RWPE2 (cell line): ENCODE data around the gene DEPDC5.

Source experiments
- ATAC-seq: fragments of 200-7000 bp; cut with Tn5 transposase; 3 replicates; pipeline ENCODE4 v1.9.1; 2021; ENCODE audit warnings: low read depth
- DNase-seq: peaks from one replicate; pipeline ENCODE4 v3.0.0-alpha.2; 2020; ENCODE audit warnings: low spot score
- H3K27ac ChIP-seq: fragments of 450-650 bp; 2 replicates; pipeline ENCODE4 v1.5.1; 2017; ENCODE audit warnings: mild to moderate bottlenecking; ENCODE audit not compliant: poor library complexity, severe bottlenecking
- H3K27me3 ChIP-seq: fragments of 250-450 bp; sonication (Bioruptor Pico); 2 replicates; pipeline ENCODE4 v1.5.1; 2021; ENCODE audit warnings: mild to moderate bottlenecking, moderate library complexity; ENCODE audit not compliant: insufficient read depth, poor library complexity, severe bottlenecking
- H3K36me3 ChIP-seq: fragments of 250-450 bp; sonication (Bioruptor Pico); 2 replicates; pipeline ENCODE4 v1.5.1; 2020; ENCODE audit warnings: low read depth, mild to moderate bottlenecking, moderate library complexity
- H3K4me1 ChIP-seq: fragments of 250-450 bp; sonication (Bioruptor Pico); 2 replicates; pipeline ENCODE4 v1.5.1; 2021; ENCODE audit warnings: mild to moderate bottlenecking, moderate library complexity; ENCODE audit not compliant: insufficient read depth, poor library complexity, severe bottlenecking
- H3K4me3 ChIP-seq: fragments of 250-450 bp; sonication (Bioruptor Pico); 2 replicates; pipeline ENCODE4 v1.5.1; 2021; ENCODE audit warnings: mild to moderate bottlenecking, moderate library complexity; ENCODE audit not compliant: severe bottlenecking
- H3K9me3 ChIP-seq: fragments of 250-450 bp; sonication (Bioruptor Pico); 2 replicates; pipeline ENCODE4 v1.5.1; 2021; ENCODE audit warnings: mild to moderate bottlenecking, moderate library complexity; ENCODE audit not compliant: severe bottlenecking
- CTCF ChIP-seq: fragments of 450-650 bp; IDR thresholded peaks from one replicate; pipeline ENCODE4 v1.5.1; 2017; ENCODE audit warnings: mild to moderate bottlenecking, moderate library complexity; ENCODE audit not compliant: poor library complexity, severe bottlenecking

The DEPDC5 gene

GRCh38 chr22:31882971-31883370, 129.2 kb downstream of the DEPDC5 start:
- no peak for ATAC-seq
- DNase-seq: no peak
- Histone ChIP-seq H3K4me1 (no peaks in the 10 kb centered on the region), H3K4me3 (no peak overlapping the region), H3K27me3 (no peaks in the 10 kb centered on the region), H3K27ac (no peak overlapping the region), H3K36me3 (no peaks in the 10 kb centered on the region), H3K9me3 (no peaks in the 10 kb centered on the region)
- no peak for TF ChIP-seq CTCF

GRCh38 chr22:31883989-31884388, 130.2 kb downstream of the DEPDC5 start:
- DNase-seq (no peak), ATAC-seq (no peak)

GRCh38 chr22:31891366-31892079, 137.7 kb downstream of the DEPDC5 start:
- H3K4me1 ChIP-seq: no peaks in the 10 kb centered on the region
- H3K27ac ChIP-seq: no peak overlapping the region
- DNase-seq (no peak), ATAC-seq (no peak)
- no peaks in the 10 kb centered on the region for H3K27me3 ChIP-seq
- H3K4me3 ChIP-seq: no peak overlapping the region
- H3K36me3 ChIP-seq: peaks cover 8% of the 10 kb centered on the region; the same call in 1 of the 2 replicates
- TF ChIP-seq CTCF: no peak
- H3K9me3 ChIP-seq: no peaks in the 10 kb centered on the region

More at GRCh38 chr22:31883989-31884388, 130.2 kb downstream of the DEPDC5 start:
- H3K4me1 ChIP-seq: no peaks in the 10 kb centered on the region
- no peak for TF ChIP-seq CTCF
- no peaks in the 10 kb centered on the region for H3K27me3 ChIP-seq
- H3K36me3 ChIP-seq: no peaks in the 10 kb centered on the region
- no peak overlapping the region for H3K4me3 ChIP-seq
- no peaks in the 10 kb centered on the region for H3K9me3 ChIP-seq
- H3K27ac ChIP-seq: no peak overlapping the region

- DNase-seq: no peak
- TF ChIP-seq CTCF: no peak
- H3K36me3 ChIP-seq: peaks cover 10% of the 10 kb centered on the region; the same call in 1 of the 2 replicates
- H3K4me1 ChIP-seq: no peaks in the 10 kb centered on the region
- no peaks in the 10 kb centered on the region for H3K9me3 ChIP-seq
- no peak for ATAC-seq
- H3K4me3 ChIP-seq: no peak overlapping the region
- H3K27ac ChIP-seq: no peak overlapping the region
- H3K27me3 ChIP-seq: no peaks in the 10 kb centered on the region
Measured at GRCh38 chr22:31892080-31892433, 138.2 kb downstream of the DEPDC5 start.

- H3K36me3 ChIP-seq: peaks cover 10% of the 10 kb centered on the region; the same call in 1 of the 2 replicates
- no peaks in the 10 kb centered on the region for H3K27me3 ChIP-seq
- no peak for ATAC-seq
- H3K9me3 ChIP-seq: no peaks in the 10 kb centered on the region
- H3K4me1 ChIP-seq: no peaks in the 10 kb centered on the region
- TF ChIP-seq CTCF: no peak
- H3K4me3 ChIP-seq: no peak overlapping the region
- H3K27ac ChIP-seq: no peak overlapping the region
- DNase-seq: no peak
Measured at GRCh38 chr22:31893460-31893859, 139.6 kb downstream of the DEPDC5 start.
